HG03139 (cell line): ENCODE results near the gene C15orf62.

ENCODE experiments used
- ATAC-seq: cut with Tn5 transposase; IDR thresholded peaks from one replicate; pipeline ENCODE4 v1.9.1; 2021; ENCODE audit not compliant: unreplicated experiment

Gene C15orf62

GRCh38 chr15:40754883-40755811 is 14.6 kb upstream of the C15orf62 start, which contains the start of gene RMDN3:
RMDN3 (minus strand) TSS chr15:40755254; CDS start chr15:40754783, 471 bp downstream.
- peak; percentile 78 for ATAC-seq

GRCh38 chr15:40755812-40756208 is 14.0 kb upstream of the C15orf62 start:
- no peak for ATAC-seq

- ATAC-seq: no peak
These were observed 12.8 kb upstream of the C15orf62 start for GRCh38 chr15:40756938-40757337.

- no peak for ATAC-seq
These were observed 9.8 kb upstream of the C15orf62 start for GRCh38 chr15:40759961-40760360.

GRCh38 chr15:40762919-40763800 is 6.6 kb upstream of the C15orf62 start:
- no peak for ATAC-seq

GRCh38 chr15:40763801-40764628 is 5.8 kb upstream of the C15orf62 start, which contains the start of gene GCHFR:
GCHFR (plus strand) TSS chr15:40764068; CDS start chr15:40764181, 113 bp downstream.
- peak; percentile 32 for ATAC-seq

GRCh38 chr15:40764629-40765103 is 5.1 kb upstream of the C15orf62 start:
- no peak for ATAC-seq

GRCh38 chr15:40766194-40766815 is 3.5 kb upstream of the C15orf62 start:
- ATAC-seq: no peak

GRCh38 chr15:40766906-40767837 is 2.6 kb upstream of the C15orf62 start:
- ATAC-seq: no peak

- no peak for ATAC-seq
These were observed 1.8 kb upstream of the C15orf62 start for GRCh38 chr15:40767838-40768500.

- peak; percentile 1 for ATAC-seq
These were observed 1.1 kb upstream of the C15orf62 start for GRCh38 chr15:40768521-40769273.

- no peak for ATAC-seq
These were observed 454 bp downstream of the C15orf62 start for GRCh38 chr15:40770147-40770721.

GRCh38 chr15:40771242-40771641 is 1.5 kb downstream of the C15orf62 start:
- no peak for ATAC-seq

GRCh38 chr15:40772014-40772413 is 2.2 kb downstream of the C15orf62 start:
- ATAC-seq: no peak

- no peak for ATAC-seq
These were observed 3.7 kb downstream of the C15orf62 start for GRCh38 chr15:40773496-40773895.

GRCh38 chr15:40773902-40774301 is 4.1 kb downstream of the C15orf62 start:
- ATAC-seq: no peak

- ATAC-seq: no peak
These were observed 5.2 kb downstream of the C15orf62 start for GRCh38 chr15:40775007-40775406.
